HG02840 (cell line): ENCODE results near the gene FPR2.
"Not testable (repeated sequence)": the region's sequence is repeated elsewhere in the genome, so short reads cannot be mapped to it uniquely, and the experiment has no call there.

Experiments used
- ATAC-seq: cut with Tn5 transposase; IDR thresholded peaks from one replicate; pipeline ENCODE4 v1.9.1; 2021; ENCODE audit warnings: mild to moderate bottlenecking, moderate library complexity, moderate number of reproducible peaks; ENCODE audit not compliant: unreplicated experiment, low FRiP score

Gene FPR2

DNA sequence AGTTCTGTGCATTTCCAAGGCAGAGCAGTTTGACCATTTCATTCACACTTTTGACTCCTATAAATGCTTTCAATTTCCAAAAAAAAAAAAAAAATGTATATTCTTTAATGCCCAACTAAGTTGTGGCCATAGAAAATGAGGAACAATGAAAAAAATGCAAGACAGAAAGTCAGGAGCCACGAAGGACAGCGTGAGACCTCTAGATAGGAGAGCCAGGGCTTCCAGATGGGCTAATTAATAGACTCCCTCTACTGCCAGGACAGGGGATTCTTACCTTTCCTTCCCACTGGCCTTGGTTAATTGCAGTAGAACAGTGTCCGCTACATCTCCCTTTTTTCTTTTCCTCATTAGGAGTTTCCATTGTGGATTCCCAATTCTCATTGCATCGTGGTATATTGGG is 42.5 kb downstream of the FPR2 start:
- ATAC-seq, result no peak

DNA sequence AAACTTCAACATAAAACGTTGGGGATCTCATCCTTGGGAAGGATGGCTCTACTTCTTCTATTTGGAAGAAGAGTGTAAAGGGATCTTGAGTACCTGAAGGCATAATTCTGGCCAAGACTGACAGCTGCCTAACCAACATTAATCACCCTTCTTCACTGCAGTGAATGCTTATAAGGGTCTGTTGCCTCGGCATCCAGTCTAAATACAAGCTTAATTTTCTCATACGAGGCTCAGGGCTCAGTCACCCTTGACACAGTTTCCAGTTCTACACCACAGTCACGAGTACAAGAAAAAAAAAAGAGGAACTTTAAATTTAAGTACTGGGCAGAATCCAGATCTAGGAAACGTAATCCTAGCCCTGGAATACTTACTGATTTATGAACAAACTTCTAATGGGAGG is 43.0 kb downstream of the FPR2 start:
- no peak for ATAC-seq

DNA sequence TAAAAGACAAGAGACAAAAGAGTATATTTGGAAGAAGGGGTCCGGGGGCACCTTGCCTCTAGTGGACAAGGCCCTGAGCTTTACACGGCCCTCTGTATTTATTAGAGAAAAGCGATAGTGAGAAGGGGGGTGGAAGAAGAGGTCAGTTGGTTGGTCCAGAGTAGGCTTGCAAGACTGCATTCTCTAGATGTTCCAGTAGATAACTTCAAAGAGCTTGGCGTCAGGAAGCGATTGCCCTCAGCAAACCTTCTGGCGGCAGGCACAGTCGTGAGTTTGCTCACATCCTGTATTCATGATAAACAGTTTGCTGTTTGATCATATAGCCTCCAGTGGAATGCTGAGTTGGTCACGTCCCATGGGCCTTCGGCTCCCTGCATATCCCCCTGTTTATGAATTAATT is 43.8 kb downstream of the FPR2 start:
- ATAC-seq, result not testable (repeated sequence)

DNA sequence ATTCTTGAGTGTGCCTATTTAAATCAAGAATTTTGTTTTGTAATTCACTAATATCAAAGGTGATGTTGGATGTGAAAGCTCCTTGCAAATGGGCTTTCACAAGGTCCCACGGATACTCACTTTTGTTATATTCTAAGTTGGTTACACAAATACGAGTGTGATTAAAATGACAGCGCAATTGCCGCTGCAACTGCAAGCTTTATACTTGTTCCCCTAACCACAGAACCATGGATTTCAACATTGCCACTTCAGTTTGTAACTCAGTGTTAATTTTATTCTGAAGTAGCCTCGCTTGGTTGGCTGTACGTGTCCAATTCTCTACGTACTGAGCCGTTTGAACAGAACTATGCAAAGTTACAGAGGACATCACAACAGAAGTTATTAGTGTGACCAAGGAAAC is 44.4 kb downstream of the FPR2 start:
- not testable (repeated sequence) for ATAC-seq

DNA sequence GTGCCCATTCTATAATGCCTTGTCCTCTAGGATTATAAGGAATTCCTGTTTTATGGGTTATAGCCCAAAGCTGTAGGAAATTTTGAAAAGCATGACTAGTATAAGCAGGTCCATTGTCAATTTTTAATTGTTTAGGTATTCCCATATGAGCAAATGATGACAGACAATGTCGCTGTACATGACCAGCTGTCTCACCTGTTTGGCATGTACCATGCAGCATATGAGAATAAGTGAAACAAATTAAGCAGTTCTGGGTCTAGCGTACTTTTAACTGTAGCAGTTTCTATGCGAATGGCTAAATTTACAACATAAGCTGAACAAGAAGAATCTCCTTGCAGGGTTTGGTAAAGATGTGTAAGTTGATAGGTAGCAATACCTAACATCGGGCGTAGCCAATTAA is 45.6 kb downstream of the FPR2 start:
- not testable (repeated sequence) for ATAC-seq

DNA sequence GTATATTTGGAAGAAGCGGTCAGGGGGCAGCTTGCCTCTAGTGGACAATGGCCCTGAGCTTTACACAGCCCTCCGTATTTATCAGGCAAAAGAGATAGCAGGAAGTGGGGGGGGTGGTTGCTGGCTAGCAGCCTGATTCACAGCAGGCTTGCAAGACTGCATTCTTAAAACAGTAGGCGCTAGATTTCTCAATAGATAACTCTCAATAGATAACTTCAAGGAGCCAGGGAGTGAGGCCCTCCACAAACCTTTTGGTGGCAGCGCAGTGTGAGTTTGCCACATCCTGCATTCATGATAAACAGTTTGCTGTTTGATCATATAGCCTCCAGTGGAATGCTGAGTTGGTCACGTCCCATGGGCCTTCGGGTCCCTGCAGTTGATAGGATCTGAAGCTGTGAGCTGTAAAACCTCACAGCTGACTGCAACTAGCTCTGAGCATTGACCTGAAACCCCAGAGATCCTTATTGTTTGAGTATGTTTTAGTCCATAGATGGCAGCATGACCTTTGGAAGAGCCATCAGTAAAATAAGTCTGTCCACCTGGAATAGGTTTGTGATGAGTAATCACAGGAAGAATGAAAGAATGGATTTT is 46.2 kb downstream of the FPR2 start:
- ATAC-seq, result no peak

DNA sequence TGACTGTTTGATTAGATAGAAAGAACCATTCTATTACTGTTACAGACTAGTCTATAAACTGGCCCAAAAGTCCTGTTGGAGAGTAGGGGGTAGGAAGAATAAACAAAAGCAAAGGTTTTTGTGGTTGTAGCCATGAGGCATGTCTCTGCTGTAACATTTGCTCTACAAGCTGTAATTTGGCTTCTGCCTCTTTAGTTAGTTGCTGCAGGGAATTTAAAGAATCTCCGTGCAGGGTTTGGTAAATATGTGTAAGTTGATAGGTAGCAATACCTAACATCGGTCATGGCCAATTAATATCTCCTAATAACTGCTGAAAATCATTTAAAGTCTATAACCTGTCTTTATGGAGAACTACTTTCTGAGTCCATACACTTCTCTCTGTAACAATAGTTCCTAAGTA is 46.9 kb downstream of the FPR2 start:
- no peak for ATAC-seq

DNA sequence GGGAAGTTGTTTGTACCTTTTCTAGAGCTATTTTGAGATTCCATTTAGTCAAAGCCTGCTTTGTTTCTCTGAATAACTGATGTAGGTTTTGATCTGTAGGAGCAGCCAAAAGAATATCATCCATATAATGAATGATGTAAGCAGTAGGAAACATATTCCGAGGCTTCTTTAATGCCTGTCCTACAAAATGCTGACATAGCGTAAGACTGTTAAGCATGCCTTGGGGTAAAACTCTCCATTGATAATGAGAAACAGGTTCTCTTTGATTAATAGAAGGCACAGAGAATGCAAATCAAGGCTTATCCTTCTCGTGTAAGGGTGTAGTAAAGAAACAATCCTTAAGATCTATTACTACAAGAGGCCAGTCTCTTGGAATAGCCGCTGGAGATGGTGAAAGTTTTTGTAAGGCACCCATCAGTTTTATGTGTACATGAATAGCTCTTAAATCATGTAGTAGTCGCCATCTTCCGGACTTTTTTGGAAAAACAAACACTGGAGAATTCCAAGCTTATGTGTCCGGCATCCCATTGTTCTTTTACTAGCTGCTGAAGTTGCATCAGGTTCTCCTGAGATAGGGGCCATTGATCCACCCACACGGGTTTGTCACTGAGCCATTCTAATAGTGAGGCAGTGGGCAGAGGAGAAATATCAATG is 47.5 kb downstream of the FPR2 start:
- no peak for ATAC-seq

DNA sequence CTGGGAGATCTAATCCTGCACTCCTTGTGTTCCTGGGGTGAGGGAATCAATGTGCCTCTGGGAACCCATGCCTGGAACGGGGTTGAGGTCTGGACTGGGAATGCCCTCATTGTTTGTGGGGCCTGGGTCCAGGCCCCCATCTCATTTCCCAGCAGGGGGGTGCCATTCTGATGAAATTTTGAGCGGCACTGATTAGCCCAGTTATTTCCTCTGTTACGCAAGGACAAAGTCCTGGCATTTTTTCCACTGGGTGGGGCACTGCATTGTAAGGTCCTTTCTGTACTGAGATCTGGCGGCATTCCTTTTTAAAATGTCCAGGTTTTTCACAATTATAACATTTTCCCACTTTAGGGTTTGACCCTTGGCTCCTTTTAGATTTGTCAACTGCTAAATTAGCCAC is 48.8 kb downstream of the FPR2 start:
- no peak for ATAC-seq

DNA sequence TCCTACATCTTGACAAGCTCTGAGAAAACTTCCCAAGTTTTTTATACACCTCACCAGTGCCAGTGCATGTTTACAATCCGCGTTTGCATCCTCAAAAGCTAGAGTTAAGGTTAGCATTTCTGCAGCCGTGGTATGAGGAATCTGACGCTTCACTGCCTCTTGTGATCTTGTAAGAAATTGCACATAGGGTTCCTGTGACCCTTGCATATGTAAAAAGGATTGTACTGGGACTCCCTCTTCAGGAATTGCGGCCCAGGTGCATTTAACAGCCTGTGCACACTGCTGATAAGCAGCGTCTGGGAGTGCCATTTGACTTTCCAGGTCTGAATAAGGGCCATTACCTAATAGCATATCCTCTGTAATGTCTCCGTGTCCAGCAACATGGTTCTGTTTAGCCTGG is 49.2 kb downstream of the FPR2 start:
- no peak for ATAC-seq

DNA sequence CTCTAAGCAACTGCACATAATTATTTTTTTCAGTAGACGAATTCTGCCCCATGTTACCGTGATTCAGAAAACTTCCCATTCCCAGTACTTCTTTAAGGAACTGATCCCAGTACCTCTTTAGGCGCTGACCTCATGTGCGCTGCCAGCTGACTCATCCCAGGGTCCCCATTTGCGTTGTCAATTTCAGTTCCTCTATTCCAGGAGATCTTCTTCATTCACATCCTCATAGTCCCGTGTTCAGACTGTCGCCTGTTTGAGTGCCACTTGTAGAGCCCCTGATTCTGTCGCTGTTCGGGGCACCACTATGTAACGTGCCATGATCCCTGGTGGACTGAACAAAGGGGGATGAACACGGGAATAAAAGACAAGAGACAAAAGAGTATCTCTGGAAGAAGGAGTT is 50.4 kb downstream of the FPR2 start:
- ATAC-seq, result no peak

DNA sequence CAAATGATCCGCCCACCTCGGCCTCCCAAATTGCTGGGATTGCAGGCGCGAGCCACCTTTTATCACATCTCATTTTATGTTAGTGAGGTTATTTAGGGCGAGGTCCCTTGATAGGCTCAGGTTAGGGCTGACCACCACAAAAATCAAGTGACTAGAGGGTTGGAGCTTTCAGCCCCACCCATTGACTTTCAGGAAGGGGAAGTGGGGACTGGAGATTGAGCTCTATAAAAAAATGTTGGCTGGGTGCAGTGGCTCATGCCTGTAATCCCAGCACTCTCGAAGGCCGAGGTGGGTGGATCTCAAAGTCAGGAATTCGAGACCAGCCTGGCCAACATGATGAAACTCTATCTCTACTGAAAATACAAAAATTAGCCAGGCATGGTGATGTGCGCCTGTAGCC is 54.1 kb downstream of the FPR2 start:
- ATAC-seq, result no peak

DNA sequence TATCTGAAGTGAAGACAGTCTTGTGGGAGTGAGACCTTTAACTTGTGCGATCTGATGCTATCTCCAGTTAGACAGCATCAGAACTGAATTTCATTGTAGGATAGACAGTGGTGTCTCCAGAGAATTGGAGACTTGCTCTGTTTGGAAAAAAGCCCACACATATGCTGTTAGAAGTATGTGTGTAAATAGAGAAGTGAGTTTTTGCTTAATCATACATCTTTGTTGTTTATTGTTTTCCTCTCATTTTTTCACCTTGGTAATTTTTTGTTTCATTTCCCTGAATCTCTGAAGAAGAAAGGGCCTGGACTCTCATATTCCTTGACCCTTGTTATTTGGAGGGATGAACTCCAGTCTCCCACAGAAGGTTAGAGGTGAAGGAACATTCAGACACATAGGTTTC is 55.7 kb downstream of the FPR2 start:
- ATAC-seq, result no peak

DNA sequence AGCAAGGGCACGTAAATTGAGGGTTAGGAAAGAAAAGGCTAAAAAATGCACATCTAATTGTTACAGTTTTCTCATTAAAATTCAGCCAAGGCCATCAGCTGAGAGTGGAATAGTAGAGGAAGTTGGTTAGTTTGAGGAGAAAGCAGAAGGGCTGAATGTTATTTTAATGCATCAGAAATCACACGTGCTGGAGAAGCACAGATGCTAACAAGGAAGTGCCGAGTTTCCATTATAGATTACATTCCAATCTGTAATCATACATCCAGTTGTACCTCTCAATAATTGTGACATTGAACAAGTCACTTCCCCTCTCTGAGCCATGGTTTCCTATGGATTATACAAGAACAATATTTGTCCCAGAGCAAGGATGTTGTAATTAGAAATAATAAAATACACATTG is 59.0 kb downstream of the FPR2 start:
- no peak for ATAC-seq
